ENCODE results near the gene TDRKH.

GRCh38 chr1:151816548-151817352 is 26.4 kb upstream of the TDRKH start:
- no peak for TF ChIP-seq CTCF (IDR thresholded peaks at IDR 0.05)
- no peak for TF ChIP-seq POLR2A (IDR thresholded peaks at IDR 0.05)
